ENCODE measurements around the gene STUM. TPM values are rescaled to one million over a fixed set of nuclear protein-coding genes. Genes with fewer than 3 reads are reported as not detected.

Gene STUM
- total RNA-seq, 4 donors from 2014 or later = 0.15 to 3.2 (median 0.34) TPM

DNA sequence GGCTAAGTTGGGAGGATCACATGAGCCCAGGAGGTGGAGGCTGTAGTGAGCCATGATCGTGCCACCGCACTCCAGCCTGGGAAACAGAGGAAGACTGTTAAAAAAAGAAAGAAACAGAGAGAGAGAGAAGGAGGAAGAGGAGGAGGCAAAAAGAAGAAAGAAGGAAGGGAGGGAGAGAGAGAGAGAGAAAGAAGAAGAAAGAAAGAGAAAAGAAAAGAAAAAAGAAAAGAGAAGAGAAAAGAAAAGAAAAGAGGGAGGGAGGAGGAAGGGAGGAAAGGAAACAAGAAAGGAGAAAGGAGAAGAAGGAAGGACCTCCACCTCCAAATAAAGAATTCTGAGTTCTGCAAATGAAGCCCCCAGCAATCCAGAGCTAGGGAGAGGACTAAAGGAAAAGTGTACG, 82.0 kb downstream of the STUM start:
- peak overlapping the region in 2 of 4 donors; percentile 64 to 80 for H3K27ac ChIP-seq
- H3K36me3 ChIP-seq = peaks cover 0 to 34% (median 0%) of the 10 kb centered on the region in 3 donors
- no peak for TF ChIP-seq CTCF (IDR thresholded peaks at IDR 0.05)
- no peak for TF ChIP-seq POLR2A (IDR thresholded peaks at IDR 0.05)
- H3K4me1 ChIP-seq = peaks cover 15 to 58% (median 48%) of the 10 kb centered on the region in 3 donors
- intact Hi-C loops (cut with DNase I) = loop anchor here (5.0 kb wide), 1 partner anchor 202 kb away; no protein-coding TSS in a partner anchor
- no peaks in the 10 kb centered on the region for H3K27me3 ChIP-seq
- no peak overlapping the region for H3K4me3 ChIP-seq
- no peaks in the 10 kb centered on the region for H3K9me3 ChIP-seq
- 87% methylated on average over 3 of the region's 3 CpGs for WGBS, 2 donors
- DNase-seq = no peak

DNA sequence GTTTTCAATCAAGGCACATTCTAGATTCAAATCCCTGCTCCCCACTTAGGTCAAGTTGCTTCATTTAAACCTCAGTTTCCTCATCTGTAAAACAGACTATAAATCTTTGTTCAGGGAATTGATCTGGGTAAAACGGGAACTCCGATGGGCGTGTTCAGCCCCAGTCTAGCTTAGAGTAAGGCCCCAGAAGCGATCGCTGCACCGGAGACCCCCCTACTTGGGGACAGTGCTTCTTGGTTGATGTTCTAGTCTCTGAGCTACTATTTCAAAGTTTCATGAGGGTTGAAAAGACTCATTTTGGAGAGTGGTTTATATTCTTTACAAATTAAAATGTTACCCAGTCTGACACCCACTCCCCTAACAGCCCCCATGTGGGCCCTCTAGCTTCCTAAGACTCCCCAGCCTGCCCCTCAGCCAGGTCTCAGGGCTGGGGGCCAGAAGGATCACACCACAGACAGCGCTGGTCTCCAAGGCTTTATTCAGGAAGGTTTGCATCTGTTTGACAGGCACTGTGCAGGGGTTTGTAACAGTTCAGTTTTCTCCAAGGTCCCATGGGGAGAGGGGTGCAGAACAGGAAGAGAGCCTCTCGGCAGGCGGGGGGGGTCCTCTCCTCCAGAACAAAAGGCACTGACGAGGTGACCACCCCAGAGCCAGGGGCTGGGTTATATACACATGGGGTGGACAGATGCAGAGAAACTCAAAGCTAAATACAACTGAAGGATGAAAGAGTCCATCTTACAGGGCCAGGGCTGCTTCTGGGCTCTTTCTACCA, 82.9 kb downstream of the STUM start:
- Histone ChIP-seq H3K27me3 (no peaks in the 10 kb centered on the region), H3K27ac (peak overlapping the region; percentile 9 to 80 (median 68)), H3K36me3 (peaks cover 0 to 42% (median 0%) of the 10 kb centered on the region in 3 donors), H3K4me1 (peaks cover 18 to 58% (median 45%) of the 10 kb centered on the region in 3 donors), H3K9me3 (no peaks in the 10 kb centered on the region), H3K4me3 (no peak overlapping the region)
- TF ChIP-seq POLR2A (IDR thresholded peaks at IDR 0.05) = no peak
- TF ChIP-seq CTCF (IDR thresholded peaks at IDR 0.05) = no peak
- no peak for DNase-seq
- WGBS, 2 donors = 72 to 85% methylated on average over 7 to 8 of the region's 10 CpGs
- intact Hi-C loops (cut with DNase I) = loop anchor here (5.0 kb wide), 1 partner anchor 201 kb away; no protein-coding TSS in a partner anchor

DNA sequence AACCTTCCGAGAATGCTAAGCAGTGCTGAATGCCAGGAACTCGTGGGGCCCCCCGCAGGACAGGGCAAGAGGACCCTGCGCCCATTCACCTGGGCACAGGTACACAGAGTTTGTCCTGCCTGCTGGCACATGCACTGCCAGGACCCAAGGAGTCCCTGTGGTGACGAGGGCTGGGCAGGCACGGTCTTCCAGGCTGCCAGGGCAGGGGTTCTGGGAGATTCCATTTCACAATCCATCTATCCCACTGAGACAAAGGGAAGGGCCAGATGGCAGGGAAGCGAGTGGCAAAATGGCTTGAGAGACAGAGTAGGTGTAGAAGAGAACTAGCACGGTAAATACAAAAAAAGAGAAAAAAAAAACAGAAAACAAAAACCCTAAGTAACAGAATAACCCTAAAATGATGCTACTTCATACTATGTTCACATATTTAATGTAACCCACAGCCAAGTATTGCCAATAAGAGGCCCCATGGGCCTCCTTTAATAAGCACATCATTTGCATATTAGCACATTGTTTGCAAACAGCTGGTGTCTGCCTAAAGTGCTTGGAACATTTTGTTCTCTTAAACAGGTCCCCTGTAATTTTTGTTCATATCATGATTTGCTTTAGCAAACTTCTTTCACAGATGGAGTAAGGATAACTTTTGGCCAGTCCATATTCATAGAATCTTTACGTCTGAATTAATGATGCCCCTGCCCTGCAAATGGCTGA, 83.8 kb downstream of the STUM start:
- Histone ChIP-seq H3K27ac (peak overlapping the region; percentile 35 to 80 (median 68)), H3K27me3 (no peaks in the 10 kb centered on the region), H3K36me3 (peaks cover 0 to 51% (median 0%) of the 10 kb centered on the region in 3 donors), H3K4me3 (no peak overlapping the region), H3K4me1 (peaks cover 18 to 52% (median 36%) of the 10 kb centered on the region in 3 donors), H3K9me3 (no peaks in the 10 kb centered on the region)
- TF ChIP-seq CTCF (IDR thresholded peaks at IDR 0.05) (no peak), POLR2A (IDR thresholded peaks at IDR 0.05) (no peak)
- DNase-seq = no peak
- 83 to 88% methylated on average over 7 to 9 of the region's 9 CpGs for WGBS, 2 donors
- intact Hi-C loops (cut with DNase I) = loop anchor here (5.0 kb wide), 1 partner anchor 200 kb away; no protein-coding TSS in a partner anchor

DNA sequence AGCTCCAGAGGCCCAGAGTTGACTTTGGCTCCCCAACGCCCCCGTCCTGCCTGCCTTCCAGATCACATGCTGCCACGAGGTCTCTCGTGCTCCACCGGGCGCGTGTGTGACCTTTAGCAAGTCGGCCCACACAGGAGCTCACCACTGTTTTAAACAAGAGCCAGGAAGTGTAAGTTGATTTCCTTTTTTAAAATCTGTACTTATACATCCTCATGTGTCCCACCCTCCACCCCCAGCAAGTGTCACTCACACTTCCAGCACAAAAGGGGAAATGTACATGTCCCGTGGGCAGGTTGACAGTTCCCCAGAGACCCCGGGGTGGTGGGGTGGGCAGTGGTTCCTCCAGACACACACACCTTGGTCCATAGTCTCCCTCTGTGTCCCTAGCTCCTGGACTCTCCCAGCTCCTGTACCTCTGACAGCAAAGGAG, 84.4 kb downstream of the STUM start:
- TF ChIP-seq CTCF (IDR thresholded peaks at IDR 0.05) (no peak), POLR2A (IDR thresholded peaks at IDR 0.05) (no peak)
- Histone ChIP-seq H3K9me3 (no peaks in the 10 kb centered on the region), H3K27ac (peak overlapping the region; percentile 35 to 75 (median 68)), H3K4me3 (no peak overlapping the region), H3K27me3 (no peaks in the 10 kb centered on the region), H3K36me3 (peaks cover 0 to 57% (median 0%) of the 10 kb centered on the region in 3 donors), H3K4me1 (peaks cover 18 to 58% (median 33%) of the 10 kb centered on the region in 3 donors)
- intact Hi-C loops (cut with DNase I) = loop anchor here (5.0 kb wide), 1 partner anchor 199 kb away; no protein-coding TSS in a partner anchor
- DNase-seq = no peak
- WGBS, 2 donors = 84 to 86% methylated on average over 9 to 10 of the region's 10 CpGs
